Aorta (tissue), 5 donors: ENCODE measurements around the gene CEP170B. TPM values are rescaled to one million over a fixed set of nuclear protein-coding genes. Genes with fewer than 3 reads are reported as not detected.
A peak's percentile ranks its signal among the peaks of the same experiment; 100 is the strongest.

Experiments used
- ATAC-seq: fragments of 200-7000 bp; cut with Tn5 transposase; one replicate; pipeline ENCODE4 v1.9.1; 2022; ENCODE audit warnings: moderate library complexity; ENCODE audit not compliant: low FRiP score
- DNase-seq, 2 donors: peaks; one replicate each; pipeline ENCODE4 v3.0.0-alpha.2; 2020
- H3K27ac ChIP-seq, 2 donors: one replicate each; pipeline ENCODE4 v1.5.1; 2013; ENCODE audit warnings: low read length in 2 of 2, mild to moderate bottlenecking in 2 of 2, moderate library complexity in 2 of 2, control low read depth in 1 of 2, inconsistent platforms in 1 of 2, low read depth in 1 of 2
- H3K27me3 ChIP-seq, 2 donors: one replicate each; pipeline ENCODE4 v1.6.1; 2013; ENCODE audit warnings: control low read depth in 1 of 2, low read length in 1 of 2, mild to moderate bottlenecking in 1 of 2, moderate library complexity in 1 of 2; ENCODE audit not compliant: insufficient read depth in 2 of 2, control insufficient read depth in 1 of 2
- H3K36me3 ChIP-seq, 2 donors: one replicate each; pipeline ENCODE4 v1.6.1; 2013; ENCODE audit warnings: control low read depth in 1 of 2, low read length in 1 of 2, mild to moderate bottlenecking in 1 of 2; ENCODE audit not compliant: insufficient read depth in 2 of 2, control insufficient read depth in 1 of 2
- H3K4me1 ChIP-seq, 2 donors: one replicate each; pipeline ENCODE4 v1.6.1; 2013; ENCODE audit warnings: low read length in 2 of 2, control low read depth in 1 of 2, mild to moderate bottlenecking in 1 of 2, moderate library complexity in 1 of 2; ENCODE audit not compliant: insufficient read depth in 2 of 2, control insufficient read depth in 1 of 2
- H3K4me3 ChIP-seq, 2 donors: one replicate each; pipeline ENCODE4 v1.5.1; 2013; ENCODE audit warnings: low read length in 2 of 2, control low read depth in 1 of 2, mild to moderate bottlenecking in 1 of 2
- H3K9me3 ChIP-seq: one replicate; pipeline ENCODE4 v1.6.1; 2013; ENCODE audit warnings: mild to moderate bottlenecking, low read length; ENCODE audit not compliant: control insufficient read depth
- WGBS, 2 donors: extraction: QIAGEN DNeasy Blood & Tissue Kit; methylation state at CpG; one replicate each; pipeline ENCODE4 v1.1.7; 2013; 5-methylcytosine and 5-hydroxymethylcytosine counted together
- intact Hi-C, 2 donors: fragments of 100-400 bp; cut with DNase I; formaldehyde crosslinking; loops; one replicate each; pipeline versions ENCODE4 v1.14.2 to v1.15.0; 2022
- polyA plus RNA-seq, 2 donors: library from polyadenylated mRNA; stranded (reverse); fragments of 200-250 nt; gene quantifications; one replicate each; pipeline ENCODE4 v1.2.3, GENCODE V29; 2013
- total RNA-seq, 2 donors: library from RNA; stranded (reverse); fragmentation: NEBNext Ultra II Directional; extraction: Animal tissue kit (Norgen Biotek cat#: 25700); gene quantifications; one replicate each; pipeline ENCODE4 v1.2.1, GENCODE V29; 2021
- donor health status: healthy with polysubstance abuse.
- donor health status: Bipolar disorder and iron deficiency.
- donor health status: DM: no; HTN: no; CAD: no.
- donor health status: DM: no; HTN: no; CAD: no.
- donor health status: DM: yes; HTN: yes; CAD: no.

The CEP170B gene
- total and polyA plus RNA-seq, 4 donors, result 6.4 to 36.2 (median 23.1) TPM

- peaks cover 0 to 4% of the 10 kb centered on the region in 2 donors for H3K4me1 ChIP-seq
- DNase-seq (peak in 1 of 2 donors; percentile 64), ATAC-seq (no peak)
- no peaks in the 10 kb centered on the region for H3K9me3 ChIP-seq
- no peak overlapping the region for H3K27ac ChIP-seq
- WGBS, 2 donors, result 81 to 82% methylated on average over 20 to 21 of the region's 21 CpGs
- no peaks in the 10 kb centered on the region for H3K36me3 ChIP-seq
- intact Hi-C loops, result no loop called here
- no peak overlapping the region for H3K4me3 ChIP-seq
- H3K27me3 ChIP-seq, result no peaks in the 10 kb centered on the region
Measured at GRCh38 chr14:104870368-104871144, 5.5 kb downstream of the CEP170B start.

GRCh38 chr14:104871145-104871655, 6.1 kb downstream of the CEP170B start:
- Histone ChIP-seq H3K9me3 (no peaks in the 10 kb centered on the region), H3K27me3 (no peaks in the 10 kb centered on the region), H3K27ac (no peak overlapping the region), H3K4me3 (no peak overlapping the region), H3K4me1 (peaks cover 0 to 3% of the 10 kb centered on the region in 2 donors), H3K36me3 (no peaks in the 10 kb centered on the region)
- no peak for ATAC-seq
- intact Hi-C loops, result no loop called here
- DNase-seq, result no peak
- WGBS, 2 donors, result 85% methylated on average over 13 to 15 of the region's 15 CpGs

- no peak for DNase-seq
- Histone ChIP-seq H3K4me3 (no peak overlapping the region), H3K36me3 (no peaks in the 10 kb centered on the region), H3K27me3 (no peaks in the 10 kb centered on the region), H3K4me1 (no peaks in the 10 kb centered on the region), H3K27ac (no peak overlapping the region), H3K9me3 (no peaks in the 10 kb centered on the region)
- ATAC-seq, result no peak
- intact Hi-C loops, result no loop called here
- 86% methylated on average over 34 to 45 of the region's 47 CpGs for WGBS, 2 donors
Measured at GRCh38 chr14:104871656-104872468, 6.8 kb downstream of the CEP170B start.

- intact Hi-C loops, result no loop called here
- 14 to 15% methylated on average over 27 to 29 of the region's 29 CpGs for WGBS, 2 donors
- Histone ChIP-seq H3K9me3 (no peaks in the 10 kb centered on the region), H3K4me1 (no peaks in the 10 kb centered on the region), H3K4me3 (no peak overlapping the region), H3K27ac (no peak overlapping the region), H3K36me3 (no peaks in the 10 kb centered on the region), H3K27me3 (no peaks in the 10 kb centered on the region)
- ATAC-seq, result no peak
- DNase-seq, result no peak
Measured at GRCh38 chr14:104872469-104873341, 7.6 kb downstream of the CEP170B start.

- Histone ChIP-seq H3K4me1 (no peaks in the 10 kb centered on the region), H3K27me3 (no peaks in the 10 kb centered on the region), H3K9me3 (no peaks in the 10 kb centered on the region), H3K27ac (no peak overlapping the region), H3K4me3 (no peak overlapping the region), H3K36me3 (peaks cover 0 to 1% of the 10 kb centered on the region in 2 donors)
- WGBS, 2 donors, result 92 to 96% methylated on average over 12 to 13 of the region's 13 CpGs
- intact Hi-C loops, result no loop called here
- ATAC-seq (no peak), DNase-seq (no peak)
Measured at GRCh38 chr14:104873380-104874055, 8.4 kb downstream of the CEP170B start.

GRCh38 chr14:104874110-104874531, 9.1 kb downstream of the CEP170B start:
- no peak for ATAC-seq
- peaks cover 0 to 2% of the 10 kb centered on the region in 2 donors for H3K36me3 ChIP-seq
- WGBS, 2 donors, result 66 to 70% methylated on average over 8 of the region's 8 CpGs
- no peaks in the 10 kb centered on the region for H3K27me3 ChIP-seq
- no peak overlapping the region for H3K4me3 ChIP-seq
- H3K27ac ChIP-seq, result no peak overlapping the region
- no peaks in the 10 kb centered on the region for H3K9me3 ChIP-seq
- H3K4me1 ChIP-seq, result no peaks in the 10 kb centered on the region
- intact Hi-C loops, result no loop called here
- no peak for DNase-seq

- Histone ChIP-seq H3K4me1 (no peaks in the 10 kb centered on the region), H3K27ac (no peak overlapping the region), H3K27me3 (no peaks in the 10 kb centered on the region), H3K9me3 (no peaks in the 10 kb centered on the region), H3K4me3 (no peak overlapping the region), H3K36me3 (peaks cover 0 to 2% of the 10 kb centered on the region in 2 donors)
- WGBS, 2 donors, result 85% methylated on average over 16 of the region's 16 CpGs
- DNase-seq, result no peak
- ATAC-seq, result no peak
- intact Hi-C loops, result no loop called here
Measured at GRCh38 chr14:104874571-104875411, 9.7 kb downstream of the CEP170B start.
